ENCODE data around the gene SHPK. TPM values are rescaled to one million over a fixed set of nuclear protein-coding genes. Genes with fewer than 3 reads are reported as not detected.

The SHPK gene
- total RNA-seq, 1 donor = 15.0 TPM

GRCh38 chr17:3679531-3680126 is 43.6 kb upstream of the SHPK start:
- no peak for DNase-seq (ENCODE audit: low read depth)
- no peak for TF ChIP-seq CTCF (IDR thresholded peaks at IDR 0.05; ENCODE audit: insufficient read depth, low read length)
- no peak overlapping the region for H3K4me3 ChIP-seq (ENCODE audit: low read depth, low read length)

- H3K4me3 ChIP-seq (ENCODE audit: low read depth, low read length) = no peak overlapping the region
- no peak for DNase-seq (ENCODE audit: low read depth)
- no peak for TF ChIP-seq CTCF (IDR thresholded peaks at IDR 0.05; ENCODE audit: insufficient read depth, low read length)
These were observed 42.9 kb upstream of the SHPK start for GRCh38 chr17:3678821-3679530.

DNA sequence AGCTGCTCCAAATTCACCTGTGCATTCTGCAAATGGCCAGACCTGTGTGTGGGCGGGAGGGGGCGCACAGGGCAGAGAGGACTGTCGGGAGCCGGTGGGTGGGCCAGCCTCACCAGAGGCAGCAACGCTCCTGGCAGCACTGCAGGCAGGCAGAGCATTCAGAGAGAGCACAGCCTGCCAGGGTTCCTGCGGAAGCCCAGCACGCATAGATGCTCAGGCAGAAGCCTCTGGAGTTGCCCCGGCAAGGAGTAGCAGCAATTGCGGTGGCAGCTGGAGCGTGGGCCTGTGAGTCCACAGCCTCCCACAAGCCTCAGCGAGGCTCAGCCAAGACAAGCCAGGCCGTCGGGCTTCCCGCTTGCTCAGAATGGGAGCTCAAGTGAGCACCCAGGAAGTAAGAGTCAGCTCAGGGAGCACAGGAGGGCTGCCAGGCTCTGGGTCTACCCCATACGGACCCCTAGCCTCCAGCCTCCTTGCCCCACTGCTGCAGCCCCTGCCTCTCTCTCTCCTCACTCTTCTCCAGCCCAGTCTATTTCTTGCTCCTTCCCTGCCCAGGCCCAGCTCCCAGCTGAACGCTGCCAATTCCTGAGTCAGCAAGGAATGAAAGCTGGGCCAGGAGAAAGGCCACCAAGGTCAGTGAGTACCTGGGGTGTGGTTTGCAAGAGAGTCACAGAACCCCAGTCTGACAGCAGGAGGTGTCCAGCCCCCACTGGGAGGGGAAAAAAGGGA is 42.2 kb upstream of the SHPK start:
- no peak for TF ChIP-seq CTCF (IDR thresholded peaks at IDR 0.05; ENCODE audit: insufficient read depth, low read length)
- DNase-seq (ENCODE audit: low read depth) = peak; percentile 73
- H3K4me3 ChIP-seq (ENCODE audit: low read depth, low read length) = no peak overlapping the region

- no peak for TF ChIP-seq CTCF (IDR thresholded peaks at IDR 0.05; ENCODE audit: insufficient read depth, low read length)
- no peak for DNase-seq (ENCODE audit: low read depth)
- no peak overlapping the region for H3K4me3 ChIP-seq (ENCODE audit: low read depth, low read length)
These were observed 39.8 kb upstream of the SHPK start for GRCh38 chr17:3675886-3676285.

DNA sequence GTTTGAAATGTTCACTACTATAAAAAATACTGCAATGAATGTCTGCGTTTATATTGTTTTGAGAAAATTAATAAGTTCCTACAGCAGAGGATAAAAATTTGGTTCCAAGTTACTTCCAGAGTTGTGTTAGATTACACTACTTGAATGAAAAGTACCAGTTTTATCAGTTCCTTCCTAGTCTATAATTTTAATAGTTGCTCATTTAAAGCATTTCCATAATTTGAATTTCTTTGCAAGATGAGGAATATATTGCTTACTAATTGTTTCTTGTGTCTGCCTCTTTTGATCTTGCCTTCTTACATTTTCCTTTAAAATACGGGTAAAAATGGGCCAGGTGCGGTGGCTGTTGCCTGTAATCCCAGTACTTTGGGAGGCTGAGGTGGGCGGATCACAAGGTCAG is 36.5 kb upstream of the SHPK start:
- H3K4me3 ChIP-seq (ENCODE audit: low read depth, low read length) = no peak overlapping the region
- no peak for TF ChIP-seq CTCF (IDR thresholded peaks at IDR 0.05; ENCODE audit: insufficient read depth, low read length)
- no peak for DNase-seq (ENCODE audit: low read depth)

- DNase-seq (ENCODE audit: low read depth) = no peak
- peak overlapping the region; percentile 94 for H3K4me3 ChIP-seq (ENCODE audit: low read depth, low read length)
- no peak for TF ChIP-seq CTCF (IDR thresholded peaks at IDR 0.05; ENCODE audit: insufficient read depth, low read length)
These were observed 33.5 kb upstream of the SHPK start for GRCh38 chr17:3669548-3669947.
